ENCODE measurements around the gene OR52I2.

DNA sequence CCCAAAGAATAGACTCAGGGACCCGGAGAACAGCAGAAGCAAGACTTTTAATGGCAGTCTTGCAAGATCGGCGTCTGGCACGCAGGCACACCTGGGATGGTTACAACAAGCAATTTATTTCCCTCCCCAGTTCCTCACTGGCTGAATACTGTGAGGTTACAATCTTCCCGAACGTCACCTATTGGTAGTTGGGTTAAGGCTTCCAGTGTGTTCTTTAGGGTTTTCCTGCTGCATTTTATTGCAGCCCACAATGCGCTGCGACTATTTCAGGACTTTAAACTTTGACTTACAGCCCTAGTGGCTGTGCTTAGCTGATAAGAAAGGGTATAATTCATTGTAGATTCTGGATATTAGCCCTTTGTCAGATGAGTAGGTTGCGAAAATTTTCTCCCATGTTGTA is 38.0 kb downstream of the OR52I2 start:
- TF ChIP-seq, protein P1, sequence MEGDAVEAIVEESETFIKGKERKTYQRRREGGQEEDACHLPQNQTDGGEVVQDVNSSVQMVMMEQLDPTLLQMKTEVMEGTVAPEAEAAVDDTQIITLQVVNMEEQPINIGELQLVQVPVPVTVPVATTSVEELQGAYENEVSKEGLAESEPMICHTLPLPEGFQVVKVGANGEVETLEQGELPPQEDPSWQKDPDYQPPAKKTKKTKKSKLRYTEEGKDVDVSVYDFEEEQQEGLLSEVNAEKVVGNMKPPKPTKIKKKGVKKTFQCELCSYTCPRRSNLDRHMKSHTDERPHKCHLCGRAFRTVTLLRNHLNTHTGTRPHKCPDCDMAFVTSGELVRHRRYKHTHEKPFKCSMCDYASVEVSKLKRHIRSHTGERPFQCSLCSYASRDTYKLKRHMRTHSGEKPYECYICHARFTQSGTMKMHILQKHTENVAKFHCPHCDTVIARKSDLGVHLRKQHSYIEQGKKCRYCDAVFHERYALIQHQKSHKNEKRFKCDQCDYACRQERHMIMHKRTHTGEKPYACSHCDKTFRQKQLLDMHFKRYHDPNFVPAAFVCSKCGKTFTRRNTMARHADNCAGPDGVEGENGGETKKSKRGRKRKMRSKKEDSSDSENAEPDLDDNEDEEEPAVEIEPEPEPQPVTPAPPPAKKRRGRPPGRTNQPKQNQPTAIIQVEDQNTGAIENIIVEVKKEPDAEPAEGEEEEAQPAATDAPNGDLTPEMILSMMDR (conservative IDR thresholded peaks at IDR 0.05; ENCODE audit: low read depth, low read length), result no peak
- no peak for TF ChIP-seq EZH2 (IDR thresholded peaks at IDR 0.05; ENCODE audit: borderline replicate concordance, low read depth, low read length, poor library complexity, severe bottlenecking)

All from A673 (cell line).